GM18511 (cell line): ENCODE measurements around the gene C20orf96.
"Not testable (repeated sequence)": the region's sequence is repeated elsewhere in the genome, so short reads cannot be mapped to it uniquely, and the experiment has no call there.

Experiments used
- ATAC-seq: cut with Tn5 transposase; IDR thresholded peaks from one replicate; pipeline ENCODE4 v1.9.1; 2021; ENCODE audit warnings: mild to moderate bottlenecking, moderate library complexity; ENCODE audit not compliant: unreplicated experiment

Gene C20orf96

GRCh38 chr20:290084-290831 lies at the start of gene C20orf96:
Gene C20orf96 (minus strand): TSS chr20:290750. CDS start chr20:290610, 140 bp downstream.
- peak; percentile 92 for ATAC-seq

GRCh38 chr20:336040-336439 lies 45.5 kb upstream of the C20orf96 start:
- not testable (repeated sequence) for ATAC-seq

- no peak for ATAC-seq
These were observed 44.0 kb upstream of the C20orf96 start for GRCh38 chr20:334578-334977.

DNA sequence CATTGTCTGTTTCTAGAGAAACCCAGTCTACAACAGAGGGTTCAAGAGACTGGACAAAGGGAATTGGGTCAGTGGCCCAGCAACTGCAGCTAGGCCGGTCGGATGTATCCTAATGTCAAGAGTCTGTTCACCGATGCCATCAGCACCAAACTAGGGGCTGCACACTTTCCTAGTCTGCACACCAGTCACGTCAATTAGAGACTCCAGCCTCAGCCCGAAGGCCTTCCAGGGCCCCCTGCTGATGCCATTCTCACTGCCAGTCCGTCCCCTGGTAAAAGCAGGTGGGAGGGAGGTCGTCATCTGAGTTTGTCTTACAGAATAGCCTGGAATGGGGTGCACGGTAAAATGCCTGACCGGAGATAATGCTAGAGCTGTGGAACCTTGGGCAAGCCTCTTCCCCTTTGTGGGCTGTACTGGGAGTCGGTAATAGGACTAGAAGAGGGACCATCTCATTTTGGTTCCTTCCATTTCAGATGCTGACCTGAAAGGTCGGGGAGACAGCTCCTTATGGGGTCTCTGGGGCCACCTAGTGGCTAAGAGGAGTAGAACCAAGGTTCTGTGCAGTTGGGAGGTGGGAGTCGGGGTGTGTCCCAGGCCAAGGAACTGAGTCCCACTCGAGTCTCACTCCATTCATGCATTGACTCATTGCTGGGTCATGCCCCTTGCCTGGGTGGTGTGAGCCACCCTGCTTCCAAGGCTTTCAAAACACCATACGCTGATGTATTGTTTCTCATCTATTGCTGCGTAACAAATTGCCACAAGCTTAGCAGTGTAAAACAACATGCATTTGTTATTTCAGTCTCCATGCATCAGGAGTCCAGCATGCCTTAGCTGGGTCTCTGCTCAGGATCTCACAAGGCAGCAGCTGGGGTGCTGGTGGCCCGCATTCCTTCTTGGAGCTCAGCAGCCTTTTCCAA lies 39.9 kb upstream of the C20orf96 start:
- no peak for ATAC-seq

DNA sequence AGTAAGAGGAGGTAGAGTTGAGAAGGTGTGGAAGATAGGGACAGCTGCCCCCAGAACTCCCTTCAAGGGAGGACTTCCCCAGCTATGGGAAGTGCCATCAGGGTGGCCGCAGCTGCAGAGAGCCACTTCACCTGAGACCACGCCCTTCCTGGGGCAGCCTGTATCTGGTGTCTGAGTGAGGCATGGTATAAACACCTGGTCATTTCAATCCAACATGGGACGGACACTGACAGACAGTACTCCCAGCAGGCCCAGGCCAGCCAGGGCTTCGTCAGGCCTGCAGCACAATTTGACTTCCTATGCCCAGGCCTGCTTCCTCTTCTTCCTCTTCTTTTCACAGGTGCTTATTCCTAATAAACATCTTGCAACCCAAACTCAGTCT lies 39.3 kb upstream of the C20orf96 start:
- ATAC-seq, result no peak

DNA sequence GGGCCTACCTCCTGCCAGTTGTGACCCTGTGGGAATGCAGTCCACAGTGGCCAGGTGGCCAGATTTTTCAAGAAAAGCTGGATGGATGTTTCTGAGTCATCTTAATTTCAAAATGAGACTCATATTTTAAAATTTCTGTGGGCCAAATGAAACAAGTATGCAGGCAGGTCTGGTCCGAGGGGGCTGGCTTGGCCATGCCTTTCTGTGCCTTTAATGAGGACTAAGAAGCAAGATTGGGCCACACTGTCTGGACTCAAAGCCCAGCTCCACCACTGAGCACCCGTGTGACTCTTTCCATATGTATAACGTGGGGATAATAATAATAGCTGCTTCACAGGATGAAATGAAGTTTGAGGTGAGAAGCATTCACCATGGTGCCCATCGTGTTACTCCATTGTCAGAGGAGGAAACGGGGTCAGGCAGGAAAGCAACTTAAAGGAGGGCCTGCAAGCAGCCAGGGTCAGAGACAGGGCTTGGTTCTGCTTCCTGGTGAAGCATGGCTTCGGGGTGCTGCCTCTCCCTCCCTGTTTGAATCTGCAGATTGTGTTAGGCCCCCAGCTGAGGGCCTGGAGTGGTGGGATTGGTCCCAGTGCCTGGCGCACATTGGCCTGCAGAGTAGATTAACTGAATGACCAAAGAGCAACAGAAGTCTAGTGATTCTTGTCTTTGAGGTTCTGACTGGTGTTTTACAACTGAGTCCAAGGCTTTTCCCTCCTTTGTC lies 38.6 kb upstream of the C20orf96 start:
- no peak for ATAC-seq

GRCh38 chr20:328027-328974 lies 37.8 kb upstream of the C20orf96 start:
- no peak for ATAC-seq

DNA sequence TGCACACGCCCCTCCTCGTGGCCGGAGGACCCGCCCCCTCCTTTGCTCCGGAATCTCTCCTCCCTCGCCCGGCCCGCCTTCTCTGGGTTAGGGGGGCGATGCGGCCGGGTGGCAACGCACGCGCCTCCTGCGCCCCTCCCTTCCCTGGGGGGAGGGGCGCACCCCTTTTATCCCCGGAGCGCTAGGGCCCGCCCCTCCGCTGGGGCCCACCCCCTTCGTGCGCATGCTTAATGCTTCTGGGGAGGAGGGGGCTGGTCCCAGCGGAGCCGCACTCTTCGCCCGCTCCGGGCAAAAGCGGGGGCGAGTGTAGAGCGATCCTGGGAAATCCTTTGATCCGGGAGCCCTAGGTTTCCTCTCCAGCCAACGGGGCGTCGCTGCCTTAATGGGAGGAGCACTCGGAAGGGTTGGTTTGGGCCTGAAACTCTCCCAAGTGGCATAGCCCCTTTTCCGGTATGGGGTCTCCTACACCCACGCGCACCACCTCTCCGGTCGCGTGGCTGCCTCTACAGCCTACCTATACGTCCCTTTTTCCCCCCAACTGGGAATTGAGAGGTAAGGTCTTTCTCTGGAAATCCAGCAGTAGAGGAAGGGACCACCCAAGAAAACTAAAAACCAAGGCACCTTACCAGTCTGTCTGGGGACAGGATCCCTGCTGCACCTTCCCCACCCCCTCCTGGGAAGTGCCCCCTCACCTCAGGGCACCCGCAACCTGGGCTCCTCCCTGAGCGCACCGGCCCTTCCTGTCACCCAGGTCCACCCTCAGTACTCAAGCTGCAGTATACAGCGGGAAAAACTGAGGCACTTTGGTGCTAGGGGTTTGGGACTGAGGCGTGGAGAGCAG lies 36.9 kb upstream of the C20orf96 start:
- no peak for ATAC-seq

- no peak for ATAC-seq
These were observed 36.2 kb upstream of the C20orf96 start for GRCh38 chr20:326645-327185.

DNA sequence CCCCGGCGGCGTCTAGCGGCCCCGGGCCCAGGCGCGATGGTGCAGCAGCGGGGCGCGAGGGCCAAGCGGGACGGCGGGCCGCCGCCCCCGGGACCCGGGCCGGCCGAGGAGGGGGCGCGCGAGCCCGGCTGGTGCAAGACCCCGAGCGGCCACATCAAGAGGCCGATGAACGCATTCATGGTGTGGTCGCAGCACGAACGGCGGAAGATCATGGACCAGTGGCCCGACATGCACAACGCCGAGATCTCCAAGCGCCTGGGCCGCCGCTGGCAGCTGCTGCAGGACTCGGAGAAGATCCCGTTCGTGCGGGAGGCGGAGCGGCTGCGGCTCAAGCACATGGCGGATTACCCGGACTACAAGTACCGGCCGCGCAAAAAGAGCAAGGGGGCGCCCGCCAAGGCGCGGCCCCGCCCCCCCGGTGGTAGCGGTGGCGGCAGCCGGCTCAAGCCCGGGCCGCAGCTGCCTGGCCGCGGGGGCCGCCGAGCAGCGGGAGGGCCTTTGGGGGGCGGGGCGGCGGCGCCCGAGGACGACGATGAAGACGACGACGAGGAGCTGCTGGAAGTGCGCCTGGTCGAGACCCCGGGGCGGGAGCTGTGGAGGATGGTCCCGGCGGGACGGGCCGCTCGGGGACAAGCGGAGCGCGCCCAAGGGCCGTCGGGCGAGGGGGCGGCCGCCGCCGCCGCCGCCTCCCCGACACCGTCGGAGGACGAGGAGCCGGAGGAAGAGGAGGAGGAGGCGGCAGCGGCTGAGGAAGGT lies 35.5 kb upstream of the C20orf96 start:
- peak; percentile 7 for ATAC-seq

GRCh38 chr20:325045-325888 lies 34.7 kb upstream of the C20orf96 start, which contains the start of gene SOX12:
Gene SOX12 (plus strand): TSS chr20:325552. CDS start chr20:325925, 373 bp downstream.
- ATAC-seq, result peak; percentile 84

DNA sequence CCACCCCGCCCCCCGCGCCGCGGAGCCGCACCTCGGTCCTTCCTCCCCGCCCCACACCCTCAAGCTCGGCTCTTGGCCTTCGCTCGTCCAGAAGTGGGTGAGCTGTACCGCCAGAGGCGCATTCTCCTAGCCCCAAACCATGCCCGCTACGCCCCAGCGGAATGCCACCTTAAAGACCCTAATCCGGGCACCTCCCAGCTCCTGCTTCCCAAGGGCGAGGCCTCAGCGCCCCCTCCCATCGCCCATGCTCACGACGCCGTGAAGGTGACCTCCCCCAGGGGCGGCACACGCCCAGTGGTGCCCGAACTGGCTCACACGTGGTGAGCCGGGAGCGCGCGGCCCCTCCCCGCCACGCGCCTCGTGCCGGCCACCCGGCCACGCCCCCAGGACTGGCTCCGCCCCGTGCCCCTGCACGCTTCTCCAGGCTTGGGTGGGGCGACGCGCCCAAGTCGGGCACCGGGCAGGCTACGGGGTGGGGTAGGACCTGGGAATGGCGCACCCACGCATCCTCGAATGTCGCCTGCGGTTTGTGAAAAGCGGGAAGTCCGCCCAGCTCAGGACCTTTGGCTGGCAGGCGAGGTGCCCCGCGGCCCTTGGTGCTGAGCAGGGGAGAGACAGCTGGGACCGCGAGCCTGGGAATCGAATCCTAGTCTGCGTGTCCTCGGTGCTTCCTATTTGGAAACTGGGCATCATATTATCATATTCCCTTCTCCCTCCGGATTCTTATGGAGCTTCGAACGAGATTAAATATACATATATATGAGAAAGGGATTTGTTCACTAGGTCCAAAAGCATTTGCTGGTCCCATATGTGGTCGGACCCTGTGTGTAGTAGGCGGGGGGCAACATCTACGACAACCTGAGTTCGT lies 33.9 kb upstream of the C20orf96 start:
- ATAC-seq, result peak; percentile 58

DNA sequence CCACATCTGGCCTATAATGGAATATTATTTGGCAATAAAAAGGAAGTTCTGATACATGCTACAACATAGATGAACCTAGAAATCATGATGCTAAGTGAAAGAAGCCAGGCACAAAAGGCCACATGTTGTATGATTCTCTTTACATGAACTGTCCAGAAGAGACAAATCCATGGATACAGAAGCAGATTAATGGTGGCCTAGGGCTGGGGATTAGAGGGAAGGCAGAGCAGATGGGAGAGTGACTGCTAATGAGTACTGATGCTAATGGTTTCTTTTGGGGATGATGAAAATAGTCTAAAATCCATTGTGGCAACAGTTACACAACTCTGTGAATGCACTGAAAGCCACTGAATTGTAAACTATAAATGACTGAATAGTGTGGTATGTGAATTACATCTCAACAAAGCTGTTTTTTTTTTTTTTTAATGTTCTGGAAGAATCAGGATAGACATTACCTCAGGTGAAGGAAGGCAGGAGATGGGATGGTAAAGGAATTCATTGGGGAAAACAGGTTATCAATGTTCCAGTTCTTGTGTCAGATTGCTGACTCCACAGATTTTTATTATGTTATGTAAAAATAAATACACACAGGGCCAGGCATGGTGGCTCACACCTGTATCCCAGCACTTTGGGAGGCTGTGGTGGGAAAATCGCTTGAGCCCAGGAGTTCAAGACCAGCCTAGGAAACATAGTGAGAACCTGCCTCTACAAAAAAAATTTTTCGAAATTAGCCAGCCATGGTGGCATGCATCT lies 25.9 kb upstream of the C20orf96 start:
- ATAC-seq, result no peak

- ATAC-seq, result no peak
These were observed 23.4 kb upstream of the C20orf96 start for GRCh38 chr20:313948-314347.

DNA sequence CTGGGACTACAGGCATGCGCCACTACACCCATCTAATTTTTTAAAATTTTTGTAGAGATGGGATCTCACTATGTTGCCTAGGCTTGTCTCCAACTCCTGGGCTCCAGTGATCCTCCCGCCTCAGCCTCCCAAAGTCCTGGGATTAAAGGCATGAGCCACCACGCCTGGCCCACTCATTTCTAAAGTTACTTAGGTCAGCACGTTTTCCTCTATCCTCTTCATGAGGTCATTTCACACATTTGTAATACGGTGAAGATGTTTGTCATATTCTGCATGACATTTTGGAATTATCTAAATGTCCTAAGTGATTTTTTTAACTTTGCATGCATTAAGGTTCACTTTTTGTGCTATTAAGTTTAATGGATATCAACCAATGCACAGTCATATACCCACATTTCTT lies 22.9 kb upstream of the C20orf96 start:
- no peak for ATAC-seq

- no peak for ATAC-seq
These were observed 22.3 kb upstream of the C20orf96 start for GRCh38 chr20:312866-313265.
